Stimulated activated CD4-positive, alpha-beta T cell treated with anti-CD3 and anti-CD28 coated beads, Interleukin-15, amount 100 ng/mL, for 48 hours (primary cell): ENCODE data around the gene GJC2.
A peak's percentile ranks its signal among the peaks of the same experiment; 100 is the strongest.

Source experiments
- DNase-seq, 2 donors: peaks; one replicate each; pipeline ENCODE4 v3.0.0-alpha.2; 2020; ENCODE audit warnings: low read depth in 2 of 2

Gene GJC2

DNA sequence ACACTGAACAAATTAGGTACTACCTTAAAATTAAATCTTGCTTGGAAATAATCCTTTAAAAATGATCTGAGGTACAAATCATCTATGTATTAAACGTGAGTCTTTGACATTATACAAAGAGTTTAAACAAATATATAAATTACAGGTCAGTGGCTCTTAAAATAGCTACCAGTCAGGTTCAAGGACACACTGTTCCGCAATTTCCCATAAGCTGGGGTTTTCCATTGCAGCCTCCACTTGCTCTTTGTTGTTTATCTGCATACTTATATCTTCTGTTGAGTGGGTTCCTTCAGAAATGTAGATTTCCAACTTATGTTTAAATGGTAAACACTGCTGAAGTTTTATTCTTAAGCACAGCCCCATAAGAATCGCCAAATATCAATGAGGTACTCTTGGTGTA, 34.9 kb upstream of the GJC2 start:
- DNase-seq = no peak

DNA sequence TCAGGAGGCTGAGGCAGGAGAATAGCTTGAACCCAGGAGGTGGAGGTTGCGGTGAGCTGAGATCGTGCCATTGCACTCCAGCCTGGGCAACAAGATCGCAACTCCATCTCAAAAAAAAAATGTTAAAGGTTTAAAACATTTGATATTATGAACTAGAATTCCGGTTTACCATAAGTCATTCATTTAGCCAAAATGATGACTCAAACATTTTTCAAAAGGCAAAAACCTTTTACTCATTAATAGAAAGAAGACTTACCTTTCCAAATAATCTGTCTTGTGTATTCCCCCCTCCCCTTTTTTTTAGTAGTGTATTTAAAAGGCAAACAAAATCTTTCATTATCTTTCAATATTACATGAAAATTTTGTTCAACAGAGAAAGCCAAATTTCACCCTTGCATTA, 32.4 kb upstream of the GJC2 start:
- no peak for DNase-seq

DNA sequence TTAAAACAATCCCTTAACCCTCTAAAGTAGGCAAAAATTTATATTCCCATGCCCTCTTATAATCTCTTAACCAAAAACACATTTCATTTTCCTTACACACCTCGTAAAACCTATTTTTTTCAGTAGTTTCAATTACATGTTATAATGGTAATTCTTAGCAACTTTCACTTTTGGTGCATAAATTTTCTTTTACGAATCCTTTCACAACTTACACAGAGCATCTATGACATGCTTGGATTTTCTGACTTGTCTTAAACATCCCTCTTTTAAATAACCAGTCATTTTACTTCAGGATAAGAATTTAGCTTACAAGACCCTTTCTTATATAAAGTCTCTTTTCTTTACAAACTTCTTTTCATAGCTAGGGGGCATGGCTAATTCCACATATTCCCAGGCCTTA, 31.7 kb upstream of the GJC2 start:
- DNase-seq = no peak

DNA sequence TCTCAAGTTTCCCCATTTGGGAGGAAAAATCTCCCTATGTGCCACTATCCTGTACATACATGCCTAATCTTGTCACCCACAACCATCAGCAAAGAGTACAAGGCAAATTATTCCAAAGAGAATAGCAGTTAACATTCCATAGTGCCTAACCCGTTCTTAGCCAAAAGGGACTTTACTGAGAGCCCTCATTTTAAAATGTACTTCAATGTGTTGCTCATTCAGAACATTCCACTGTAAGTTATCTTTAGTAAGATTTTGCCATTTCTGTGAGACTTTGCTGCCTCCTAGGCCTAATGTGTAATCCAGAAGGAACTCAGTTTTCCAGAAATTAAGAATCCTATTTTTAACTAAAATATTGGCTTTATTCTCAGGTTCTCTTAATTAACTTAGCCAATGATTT, 29.4 kb upstream of the GJC2 start:
- DNase-seq = no peak

DNA sequence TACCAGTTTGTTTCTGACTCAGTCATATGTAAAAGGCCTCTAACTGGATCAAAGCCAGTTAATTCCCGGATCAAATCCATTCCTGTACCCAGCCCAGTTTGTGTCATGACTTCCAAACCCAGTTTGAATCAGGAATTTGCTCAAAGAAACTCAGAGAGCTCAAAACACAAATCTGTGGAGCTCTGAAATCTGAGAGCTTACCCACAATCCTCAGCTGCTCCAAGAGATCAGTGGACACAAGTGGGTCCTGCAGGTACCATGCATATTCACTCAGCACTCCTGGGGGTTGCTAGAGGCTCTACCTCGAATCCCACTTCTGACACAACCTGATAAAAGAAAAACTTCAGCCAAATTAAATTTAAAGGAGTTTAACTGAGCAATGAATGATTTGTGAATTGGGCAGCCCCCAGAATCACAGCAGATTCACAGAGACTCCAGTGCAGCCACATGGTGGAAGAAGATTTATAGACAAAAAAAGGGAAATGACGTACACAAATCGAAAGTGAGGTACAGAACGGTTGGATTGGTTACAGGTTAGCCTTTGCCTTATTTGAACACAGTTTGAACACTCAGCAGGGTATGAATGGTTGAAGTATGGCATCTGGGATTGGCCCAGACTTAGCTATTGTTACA, 28.8 kb upstream of the GJC2 start:
- no peak for DNase-seq

DNA sequence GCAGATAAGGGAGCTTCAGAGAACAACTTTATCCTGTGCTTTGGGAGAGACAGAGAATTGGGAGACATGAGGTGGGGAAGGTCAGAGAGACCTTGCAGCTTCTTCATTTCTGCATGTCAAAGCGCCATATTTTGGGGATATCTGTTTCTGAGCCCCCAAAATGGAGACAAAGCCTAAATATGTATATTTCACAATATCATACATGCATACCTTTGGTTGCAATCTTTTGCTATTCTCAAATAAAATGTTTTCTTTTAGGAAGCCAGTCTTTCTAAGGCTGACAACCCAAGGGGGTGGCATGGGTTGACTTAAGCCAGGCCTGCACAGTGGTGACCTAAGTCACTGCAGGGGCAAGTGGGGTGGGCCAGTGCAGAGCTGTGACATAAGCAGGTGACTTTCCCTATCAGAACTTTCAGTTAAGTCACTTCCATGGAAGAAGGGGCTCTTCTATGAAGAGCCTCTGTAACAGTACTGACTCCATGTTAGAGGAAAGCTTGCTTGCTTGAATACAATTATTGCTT, 26.7 kb upstream of the GJC2 start:
- no peak for DNase-seq

DNA sequence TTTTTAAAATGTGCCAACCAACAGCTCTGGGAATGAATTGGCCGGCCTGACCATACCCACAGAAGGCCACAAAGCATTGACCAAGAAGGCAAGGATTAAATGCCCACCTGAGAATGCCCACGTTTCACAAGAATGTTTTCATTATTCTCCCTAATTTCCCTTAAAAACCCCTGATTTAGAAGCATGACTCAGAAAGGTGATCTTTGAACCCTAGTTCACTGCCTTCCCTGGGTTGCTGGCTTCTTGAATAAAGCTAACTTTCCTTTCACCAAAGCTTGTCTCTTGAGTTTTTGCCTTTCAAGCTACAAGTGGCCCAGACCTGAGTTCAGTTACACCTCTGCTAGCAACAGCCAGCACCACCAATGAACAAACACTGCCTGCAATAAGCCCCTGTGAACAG, 26.2 kb upstream of the GJC2 start:
- DNase-seq = no peak

DNA sequence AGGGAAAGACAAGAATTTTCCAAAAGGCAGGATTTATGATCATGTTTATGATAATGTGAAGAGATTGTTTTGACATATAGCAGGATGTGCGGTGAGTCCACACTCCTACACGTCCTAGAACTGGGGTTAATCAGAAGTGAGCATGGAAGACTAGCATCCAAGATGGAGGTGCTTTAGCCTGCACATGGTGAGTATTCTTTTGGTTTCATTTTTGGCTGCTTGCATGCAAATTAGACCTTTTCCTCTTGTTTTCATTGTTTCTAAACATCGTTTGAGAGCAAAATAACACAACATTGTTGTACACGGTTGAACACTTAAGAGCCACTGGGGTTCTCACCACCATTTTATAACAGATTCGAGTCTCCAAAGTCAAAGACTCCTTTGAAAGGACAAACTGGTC, 24.5 kb upstream of the GJC2 start:
- DNase-seq = no peak

DNA sequence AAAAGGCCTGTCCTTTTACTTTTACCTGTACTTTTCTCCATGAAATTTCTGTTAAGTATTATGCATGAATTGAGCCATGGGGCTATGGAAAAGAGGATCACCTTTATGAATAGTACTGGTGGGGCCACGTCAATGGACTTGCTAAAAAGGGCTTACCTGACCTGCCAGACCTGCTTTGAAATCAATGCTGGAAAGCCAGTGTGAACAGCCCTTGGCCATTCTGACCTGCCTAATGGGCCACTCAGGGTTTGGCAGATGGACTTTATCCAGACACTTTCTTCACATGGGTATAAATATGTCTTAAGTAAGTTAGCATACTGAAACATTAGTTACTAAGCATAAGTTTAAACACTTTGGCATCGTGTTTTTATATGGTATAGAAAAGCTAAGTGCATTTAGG, 18.0 kb upstream of the GJC2 start:
- no peak for DNase-seq

GRCh38 chr1:228134591-228134990, 15.1 kb upstream of the GJC2 start:
- no peak for DNase-seq

GRCh38 chr1:228136901-228137300, 12.8 kb upstream of the GJC2 start:
- DNase-seq = no peak

- no peak for DNase-seq
These were observed 10.3 kb upstream of the GJC2 start for GRCh38 chr1:228139406-228139930.

GRCh38 chr1:228139931-228140723, 9.6 kb upstream of the GJC2 start, which contains the start of gene GUK1:
Gene GUK1, plus strand, starts transcription at chr1:228140279. Its CDS starts 24 bp downstream, at chr1:228140303.
- DNase-seq = peak; percentile 100

- DNase-seq = no peak
These were observed 9.0 kb upstream of the GJC2 start for GRCh38 chr1:228140724-228141225.

- no peak for DNase-seq
These were observed 8.3 kb upstream of the GJC2 start for GRCh38 chr1:228141226-228142044.

DNA sequence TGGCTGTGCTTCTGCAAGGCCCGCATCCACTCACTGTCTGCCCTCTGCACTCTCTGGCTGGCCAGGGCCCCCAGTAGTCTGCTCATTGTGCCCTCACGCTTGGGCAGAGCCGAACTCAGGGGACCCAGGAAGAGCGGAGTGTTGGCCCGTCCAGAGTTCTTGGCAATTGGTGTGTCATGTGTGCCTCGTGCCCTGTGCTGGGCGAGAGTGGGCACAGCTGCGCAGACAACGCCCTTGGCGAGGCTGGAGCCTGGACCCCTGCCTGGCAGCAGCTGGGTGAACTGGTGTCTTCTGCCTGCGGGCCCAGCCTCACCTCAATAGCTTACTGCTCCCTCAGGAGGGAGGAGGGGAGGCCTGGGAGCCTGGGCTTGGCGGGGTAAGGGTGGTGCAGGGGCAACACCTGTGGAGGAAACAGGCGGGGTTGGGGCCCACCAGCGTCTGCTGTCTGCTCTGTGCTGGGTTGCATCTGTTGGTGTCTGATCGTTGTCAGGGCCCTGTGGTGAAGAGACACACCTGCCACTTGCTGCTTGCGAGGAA, 7.5 kb upstream of the GJC2 start:
- DNase-seq = no peak

DNA sequence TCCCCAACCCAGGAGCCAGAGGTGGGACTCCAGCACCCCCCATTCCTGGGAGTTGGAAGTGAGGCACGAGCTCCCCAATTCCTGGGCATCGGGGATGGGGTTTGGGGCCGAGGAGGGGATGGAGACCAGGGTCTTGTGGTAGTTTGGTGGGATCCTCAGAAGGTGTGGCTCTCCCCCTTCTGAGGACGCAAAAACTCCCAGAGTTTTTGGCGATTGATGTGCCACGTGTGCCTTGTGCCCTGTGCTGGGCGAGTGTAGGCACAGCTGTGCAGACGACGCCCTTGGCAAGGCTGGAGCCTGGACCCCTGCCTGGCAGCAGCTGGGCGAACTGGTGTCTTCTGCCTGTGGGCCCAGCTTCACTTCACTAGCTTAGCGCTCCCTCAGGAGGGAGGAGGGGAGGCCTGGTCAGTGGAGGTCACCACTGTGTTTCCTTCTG, 7.0 kb upstream of the GJC2 start:
- DNase-seq = no peak

GRCh38 chr1:228143480-228144192, 6.1 kb upstream of the GJC2 start:
- DNase-seq = no peak

- no peak for DNase-seq
These were observed 5.3 kb upstream of the GJC2 start for GRCh38 chr1:228144193-228144992.

DNA sequence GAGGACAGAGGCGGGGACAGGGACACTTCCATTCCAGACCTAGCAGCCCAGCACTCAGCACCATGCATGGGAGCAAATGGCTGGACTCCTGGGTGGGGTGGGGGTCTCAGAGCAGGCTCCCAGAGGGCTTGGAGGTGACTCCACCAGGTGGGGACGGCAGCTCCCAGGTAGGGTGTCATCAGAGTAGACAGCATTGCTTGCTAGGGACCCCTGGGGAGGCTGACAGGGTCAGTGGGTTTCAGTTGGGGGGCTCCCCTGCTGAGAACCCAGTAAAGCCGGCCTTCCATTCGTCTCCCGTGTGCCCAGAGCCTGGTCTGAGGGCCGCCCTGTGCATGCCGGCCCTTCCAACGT, 4.8 kb upstream of the GJC2 start:
- DNase-seq = no peak
